Sigmoid colon (tissue), 4 donors: Measurements from ENCODE around the gene LTBP3.

Experiments
- CTCF ChIP-seq, 4 experiments: fragments of 450-650 bp in 3 of 4; fragments of 200-600 bp in 1 of 4; IDR thresholded peaks; one replicate each; pipeline ENCODE4 v1.5.1; 2016 to 2019; ENCODE audit warnings: antibody characterized with exemption in 4 of 4, mild to moderate bottlenecking in 3 of 4, moderate library complexity in 2 of 4
- EP300 ChIP-seq, 4 donors: sonication (generic); formaldehyde crosslinking; IDR thresholded peaks; one replicate each; pipeline ENCODE4 v1.6.1; 2017; ENCODE audit warnings: antibody characterized with exemption in 4 of 4
- POLR2AphosphoS5 ChIP-seq, 4 donors: sonication (generic); formaldehyde crosslinking; IDR thresholded peaks; one replicate each; pipeline ENCODE4 v1.6.1; 2017; ENCODE audit warnings: antibody characterized with exemption in 4 of 4

- TF ChIP-seq POLR2AphosphoS5 (IDR thresholded peaks at IDR 0.05) (no peak), EP300 (IDR thresholded peaks at IDR 0.05) (no peak), CTCF (IDR thresholded peaks at IDR 0.05) (no peak)
These were observed 4.7 kb downstream of the LTBP3 start for GRCh38 chr11:65553301-65554001.
